K562 (cell line): ENCODE data around the gene KATNAL1. TPM values are rescaled to one million over a fixed set of nuclear protein-coding genes. Genes with fewer than 3 reads are reported as not detected.

Source experiments
- ATAC-seq: fragments of 200-7000 bp; cut with Tn5 transposase; 3 replicates; pipeline ENCODE4 v1.9.1; 2020; ENCODE audit warnings: moderate library complexity
- BruUV-seq: library from RNA; stranded (reverse); fragments of 400-500 nt; replicated peaks from 2 replicates; lab custom pipeline; 2021; lab: Mats Ljungman, UMichigan
- CTCF ChIA-PET: fragments of 300-600 bp; formaldehyde crosslinking; extraction: SDS; loops from one replicate; lab custom pipeline; 2021; ENCODE audit warnings: low intra/inter-chr PET ratio; lab: Yijun Ruan, JAX
- POLR2A ChIA-PET: fragments of 300-600, 350-650 bp; sonication (Branson Sonifier 250); formaldehyde crosslinking; extraction: SDS; loops from one replicate; lab custom pipeline; 2021; ENCODE audit warnings: antibody characterized with exemption, inconsistent platforms; lab: Yijun Ruan, JAX
- DNase-seq, 4 experiments: peaks; one replicate each; pipeline versions ENCODE4 v3.0.0 to v3.0.0-alpha.2; 2011 to 2018; ENCODE audit warnings: low spot score in 3 of 4, mixed read lengths in 3 of 4; ENCODE audit errors: extremely low read depth in 1 of 4
- FAIRE-seq: peaks from 2 replicates; lab custom pipeline; 2011; peaks lifted over from hg19 to GRCh38; lab: Jason Lieb, UNC
- H2AFZ ChIP-seq: 2 replicates; pipeline ENCODE4 v1.6.0; 2011; ENCODE audit warnings: low read depth, low read length, control low read depth, inconsistent platforms
- H3K27ac ChIP-seq: fragments of 200-600 bp; 3 replicates; pipeline ENCODE4 v1.8.0; 2011; ENCODE audit warnings: low read depth, mild to moderate bottlenecking, control low read depth, inconsistent platforms, low read length, moderate library complexity, mixed read lengths; ENCODE audit errors: extremely low read depth
- H3K27me3 ChIP-seq, 2 experiments: fragments of 300-600 bp in 1 of 2; 2 replicates in 1 of 2; 3 replicates in 1 of 2; pipeline versions ENCODE4 v1.6.0 to v1.8.0; 2011; ENCODE audit warnings: inconsistent platforms in 2 of 2, low read length in 2 of 2, mild to moderate bottlenecking in 1 of 2, mixed read lengths in 1 of 2, moderate library complexity in 1 of 2; ENCODE audit not compliant: control insufficient read depth in 2 of 2, insufficient read depth in 2 of 2
- H3K36me3 ChIP-seq: fragments of 300-600 bp; 3 replicates; pipeline ENCODE4 v1.8.0; 2011; ENCODE audit warnings: mild to moderate bottlenecking, low read length, inconsistent platforms; ENCODE audit not compliant: control insufficient read depth, insufficient read depth
- H3K4me1 ChIP-seq, 2 experiments: fragments of 200-600 bp in 1 of 2; replicated peaks in 1 of 2; 2 replicates in 1 of 2; 3 replicates in 1 of 2; pipeline versions ENCODE4 v1.5.1 to v1.8.0; 2011; ENCODE audit warnings: inconsistent platforms in 2 of 2, low read length in 2 of 2, mild to moderate bottlenecking in 1 of 2, mixed read lengths in 1 of 2, moderate library complexity in 1 of 2; ENCODE audit not compliant: control insufficient read depth in 2 of 2, insufficient read depth in 2 of 2
- H3K4me2 ChIP-seq: 2 replicates; pipeline ENCODE4 v1.6.1; 2011; ENCODE audit warnings: low read length, control low read depth, inconsistent platforms, mixed read lengths; ENCODE audit not compliant: insufficient read depth
- H3K4me3 ChIP-seq: fragments of 200-600 bp; sonication (generic), shearing (Covaris generic); 2 replicates; pipeline ENCODE4 v1.5.1; 2016; ENCODE audit warnings: control low read depth, inconsistent platforms
- H3K79me2 ChIP-seq: fragments of 200-600 bp; 3 replicates; pipeline ENCODE4 v1.8.0; 2011; ENCODE audit warnings: low read length, inconsistent platforms; ENCODE audit not compliant: control insufficient read depth, insufficient read depth
- H3K9ac ChIP-seq, 2 experiments: 2 replicates each; pipeline versions ENCODE4 v1.6.0 to v1.6.1; 2011; ENCODE audit warnings: low read depth in 2 of 2, low read length in 2 of 2, control low read depth in 1 of 2, inconsistent platforms in 1 of 2, mild to moderate bottlenecking in 1 of 2, mixed read lengths in 1 of 2; ENCODE audit not compliant: insufficient read depth in 1 of 2
- H3K9me1 ChIP-seq: one replicate; pipeline ENCODE4 v1.6.0; 2011; ENCODE audit warnings: inconsistent platforms, mild to moderate bottlenecking, low read length, moderate library complexity; ENCODE audit not compliant: control insufficient read depth, insufficient read depth
- H3K9me3 ChIP-seq: replicated peaks from 2 replicates; pipeline ENCODE4 v1.5.1; 2011; ENCODE audit warnings: low read depth, low read length, inconsistent platforms; ENCODE audit not compliant: control insufficient read depth, insufficient read depth
- H4K20me1 ChIP-seq: replicated peaks from 2 replicates; pipeline ENCODE4 v1.6.1; 2011; ENCODE audit warnings: low read length, inconsistent platforms, mixed read lengths; ENCODE audit not compliant: control insufficient read depth, insufficient read depth
- BMI1 ChIP-seq: fragments of 150-350 bp; IDR thresholded peaks from 2 replicates; pipeline ENCODE4 v1.6.1; 2014; ENCODE audit warnings: low read length
- CREM ChIP-seq: IDR thresholded peaks from 2 replicates; pipeline ENCODE4 v1.6.1; 2014; ENCODE audit warnings: antibody characterized with exemption, low read depth
- ELF4 ChIP-seq: fragments of 450-650 bp; formaldehyde crosslinking; IDR thresholded peaks from 2 replicates; pipeline ENCODE4 v1.4.0; 2022; ENCODE audit warnings: missing genetic modification characterization
- GTF2A2 ChIP-seq: IDR thresholded peaks from 2 replicates; pipeline ENCODE4 v1.6.1; 2016; ENCODE audit warnings: mild to moderate bottlenecking, missing genetic modification characterization, missing compliant biosample characterization
- GTF2F1 ChIP-seq: IDR thresholded peaks from 2 replicates; pipeline ENCODE4 v1.6.1; 2011; ENCODE audit warnings: low read depth, low read length, improper control_type of control experiment
- PML ChIP-seq: IDR thresholded peaks from 2 replicates; pipeline ENCODE4 v1.6.1; 2012; ENCODE audit warnings: low read length, inconsistent platforms
- RBFOX2 ChIP-seq: fragments of 200-400 bp; formaldehyde crosslinking; IDR thresholded peaks from 2 replicates; pipeline ENCODE4 v1.6.1; 2017; ENCODE audit warnings: low read depth, mild to moderate bottlenecking, low read length, moderate library complexity
- RFX1 ChIP-seq: fragments of 450-650 bp; IDR thresholded peaks from 2 replicates; pipeline ENCODE4 v1.6.1; 2016; ENCODE audit warnings: mild to moderate bottlenecking, moderate library complexity
- TBP ChIP-seq: optimal IDR thresholded peaks from 2 replicates; pipeline ENCODE3; 2011; ENCODE audit warnings: low read depth, low read length, improper control_type of control experiment
- TRIM28 ChIP-seq: fragments of 450-650 bp; IDR thresholded peaks from 2 replicates; pipeline ENCODE4 v1.6.1; 2017
- ZNF134 ChIP-seq: fragments of 250-450 bp; sonication (Bioruptor Pico); conservative IDR thresholded peaks from 2 replicates; pipeline ENCODE4 v1.4.0; 2020
- ZNF695 ChIP-seq: fragments of 450-650 bp; formaldehyde crosslinking; IDR thresholded peaks from 2 replicates; pipeline ENCODE4 v1.4.0; 2020; ENCODE audit warnings: mild to moderate bottlenecking, moderate library complexity
- WGBS: fragments of 100-300 bp; shearing (Covaris generic); methylation state at CpG from one replicate; pipeline ENCODE4 v1.1.6; 2016; ENCODE audit warnings: low coverage, mixed read lengths; ENCODE audit not compliant: insufficient coverage; ENCODE audit errors: missing lambda C conversion rate; 5-methylcytosine and 5-hydroxymethylcytosine counted together
- in situ Hi-C: fragments of 300-500 bp; cut with MboI; formaldehyde crosslinking; loops from 4 replicates; pipeline ENCODE4 v1.15.0; 2018; ENCODE audit warnings: inconsistent platforms, mixed read lengths
- intact Hi-C: fragments of 100-400 bp; cut with micrococcal nuclease; formaldehyde crosslinking; loops from 2 replicates; pipeline ENCODE4 v1.14.2; 2022
- polyA plus RNA-seq, 8 experiments: library from polyadenylated mRNA; depleted of rRNA in 4 of 8; stranded (reverse) in 5 of 8; unstranded in 3 of 8; fragments of >200 nt; fragmentation: Nextera tagmentation in 2 of 8; fragmentation: Illumina TruSeq in 1 of 8; extraction: Ambion mirVana in 2 of 8; extraction: Trizol in 1 of 8; gene quantifications; 2 replicates each; pipeline versions ENCODE4 v1.2.1 to v1.2.3, GENCODE V29; 2011 to 2014; ENCODE audit warnings: inconsistent platforms in 1 of 8, missing spikeins in 1 of 8
- total RNA-seq, 7 experiments: library from RNA; depleted of rRNA in 6 of 7; stranded (reverse); fragments of >200 nt in 6 of 7; fragmentation: Illumina TruSeq in 2 of 7; extraction: Trizol in 2 of 7; gene quantifications; 2 replicates each; pipeline versions ENCODE4 v1.2.1 to v1.2.3, GENCODE V29; 2011 to 2021; ENCODE audit warnings: low replicate concordance in 1 of 7
- TF ChIP-seq, protein P1 (sequence below): IDR thresholded peaks from 3 replicates; pipeline ENCODE4 v1.6.1; 2011; ENCODE audit warnings: borderline replicate concordance, mild to moderate bottlenecking; ENCODE audit not compliant: insufficient read length, insufficient read depth
- TF ChIP-seq, protein P2 (sequence below): IDR thresholded peaks from 2 replicates; pipeline ENCODE4 v1.6.1; 2011; ENCODE audit not compliant: insufficient read length; ENCODE audit errors: extremely low read depth

The KATNAL1 gene
- total and polyA plus RNA-seq, 9 of the 15 experiments (the other 6 are each of a cell fraction or from before 2014, with no cell fraction given), result 2.5 to 8.2 (median 5.5) TPM

DNA sequence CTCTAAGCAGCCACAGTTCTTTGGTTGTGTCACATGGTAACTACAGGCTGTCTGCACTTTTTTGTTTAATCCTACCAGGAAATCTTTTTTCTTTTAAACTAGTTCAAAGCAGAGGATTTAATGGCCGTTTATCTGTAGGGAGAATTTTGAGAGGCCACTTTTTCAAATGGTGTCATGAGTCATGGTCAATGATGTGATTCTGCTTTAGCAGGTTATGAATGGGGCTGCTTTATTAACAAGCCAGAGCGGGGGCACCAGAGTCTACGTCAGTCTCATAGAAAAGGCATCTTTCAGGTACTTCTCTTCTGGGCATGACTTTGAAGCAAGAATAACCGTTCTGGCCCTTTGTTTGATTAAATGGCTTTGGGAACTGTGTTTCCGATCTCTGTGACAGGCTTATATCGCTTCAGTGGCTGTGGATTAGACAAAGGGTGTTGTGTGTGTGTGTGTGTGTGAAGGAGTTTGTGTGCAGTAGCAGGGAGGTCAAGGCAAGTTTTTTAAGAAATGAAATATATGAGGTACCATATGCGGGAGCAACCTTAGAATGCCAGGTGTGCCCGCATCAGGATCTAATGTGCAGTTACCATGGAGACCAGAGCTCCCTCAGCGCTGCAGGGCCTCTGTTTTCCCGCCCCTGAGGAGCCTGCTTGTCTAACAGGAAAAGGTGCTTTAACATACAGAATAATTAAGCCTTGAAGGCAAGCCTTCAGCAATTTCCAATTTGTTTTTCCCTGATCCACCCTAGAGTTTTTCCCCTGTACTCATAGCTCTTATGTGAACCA is 120.5 kb downstream of the KATNAL1 start:
- Histone ChIP-seq H3K9me3 (no peaks in the 10 kb centered on the region), H4K20me1 (no peaks in the 10 kb centered on the region), H3K4me2 (no peak overlapping the region), H3K9me1 (no peaks in the 10 kb centered on the region), H3K9ac (no peak overlapping the region), H3K36me3 (no peaks in the 10 kb centered on the region), H3K27me3 (no peaks in the 10 kb centered on the region), H3K79me2 (no peaks in the 10 kb centered on the region), H3K27ac (no peak overlapping the region), H3K4me3 (no peak overlapping the region), H2AFZ (no peak overlapping the region), H3K4me1 (no peaks in the 10 kb centered on the region)
- in situ Hi-C loops (no loop called here), intact Hi-C loops (no loop called here)
- CTCF ChIA-PET, result no interaction called here
- DNase-seq, result no peak
- BruUV-seq, result no TSS peak
- no peak for ATAC-seq
- TF ChIP-seq RFX1 (peak; percentile 19; the same call in 1 of the 2 replicates), ELF4 (CRISPR knock-in tag) (no peak)
- POLR2A ChIA-PET, result interaction anchor here (0.7 kb wide), 1 partner anchor 20 kb away, joined by 3 read pairs; no protein-coding TSS in a partner anchor
- FAIRE-seq, result no peak
- 11% methylated on average over 9 of the region's 10 CpGs for WGBS

DNA sequence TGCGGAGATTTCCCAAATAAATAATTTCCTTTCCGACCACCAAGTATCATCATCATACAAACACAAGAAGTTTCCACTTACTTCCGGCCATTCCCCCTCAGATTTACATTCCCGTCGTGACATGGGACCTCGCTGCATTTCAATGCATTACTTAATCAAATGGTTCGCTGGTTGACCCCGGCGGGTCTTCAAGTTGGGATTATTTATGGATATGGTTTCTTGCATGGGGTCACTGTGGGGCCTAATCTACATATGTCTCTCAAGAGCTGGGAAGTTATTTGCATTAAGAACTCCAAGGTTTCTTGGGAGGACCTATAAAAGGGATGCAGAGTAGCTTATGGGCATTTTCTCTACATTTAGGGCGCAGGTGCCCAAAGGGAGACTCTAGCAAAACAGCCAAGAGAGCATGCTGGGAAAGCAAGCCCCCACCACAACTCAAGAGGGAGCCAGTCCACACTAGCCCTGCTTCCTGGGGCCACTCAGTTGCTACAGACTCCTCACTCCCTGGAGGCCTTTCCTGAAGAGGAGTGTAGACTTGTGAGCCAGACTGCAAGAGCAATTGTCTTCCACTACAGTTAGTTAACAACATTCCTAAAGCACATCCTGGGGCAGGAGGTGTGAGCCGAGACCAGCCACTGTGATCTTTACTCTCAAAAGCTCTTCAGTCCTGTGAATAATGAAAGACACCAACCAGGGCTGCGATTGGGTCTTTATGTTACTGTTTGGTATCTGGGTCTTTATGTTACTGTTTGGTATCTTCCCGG is 125.3 kb downstream of the KATNAL1 start:
- Histone ChIP-seq H3K4me3 (no peak overlapping the region), H3K27ac (no peak overlapping the region), H3K9ac (no peak overlapping the region), H4K20me1 (no peaks in the 10 kb centered on the region; the same call in 1 of the 2 replicates), H3K9me1 (no peaks in the 10 kb centered on the region), H3K4me2 (no peak overlapping the region), H3K79me2 (no peaks in the 10 kb centered on the region), H3K9me3 (no peaks in the 10 kb centered on the region), H3K36me3 (no peaks in the 10 kb centered on the region), H3K27me3 (no peaks in the 10 kb centered on the region), H2AFZ (no peak overlapping the region; the same call in 1 of the 2 replicates), H3K4me1 (no peaks in the 10 kb centered on the region)
- FAIRE-seq (no peak), ATAC-seq (peak; percentile 72), DNase-seq (peak in 2 of 4 experiments; percentile 6 to 18)
- in situ Hi-C loops (no loop called here), intact Hi-C loops (loop anchor here (2.0 kb wide), 1 partner anchor 153 kb away; no protein-coding TSS in a partner anchor)
- 24% methylated on average over 13 of the region's 13 CpGs for WGBS
- no TSS peak for BruUV-seq
- ChIA-PET CTCF (interaction anchor here (0.5 kb wide), 1 partner anchor 57 kb away, joined by 6 read pairs; no protein-coding TSS in a partner anchor), POLR2A (no interaction called here)
- TF ChIP-seq RBFOX2 (peak; percentile 42), TBP (peak; percentile 93), CREM (no peak), TRIM28 (no peak), ZNF134 (CRISPR knock-in tag) (no peak), BMI1 (no peak), PML (peak; percentile 87), ZNF695 (CRISPR knock-in tag) (no peak), GTF2F1 (0 out of 2 replicates have a peak, but pooled peaks have one; percentile 33), GTF2A2 (tag) (no peak)
- TF ChIP-seq, protein P1, sequence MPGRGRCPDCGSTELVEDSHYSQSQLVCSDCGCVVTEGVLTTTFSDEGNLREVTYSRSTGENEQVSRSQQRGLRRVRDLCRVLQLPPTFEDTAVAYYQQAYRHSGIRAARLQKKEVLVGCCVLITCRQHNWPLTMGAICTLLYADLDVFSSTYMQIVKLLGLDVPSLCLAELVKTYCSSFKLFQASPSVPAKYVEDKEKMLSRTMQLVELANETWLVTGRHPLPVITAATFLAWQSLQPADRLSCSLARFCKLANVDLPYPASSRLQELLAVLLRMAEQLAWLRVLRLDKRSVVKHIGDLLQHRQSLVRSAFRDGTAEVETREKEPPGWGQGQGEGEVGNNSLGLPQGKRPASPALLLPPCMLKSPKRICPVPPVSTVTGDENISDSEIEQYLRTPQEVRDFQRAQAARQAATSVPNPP, result no peak
- TF ChIP-seq, protein P2, sequence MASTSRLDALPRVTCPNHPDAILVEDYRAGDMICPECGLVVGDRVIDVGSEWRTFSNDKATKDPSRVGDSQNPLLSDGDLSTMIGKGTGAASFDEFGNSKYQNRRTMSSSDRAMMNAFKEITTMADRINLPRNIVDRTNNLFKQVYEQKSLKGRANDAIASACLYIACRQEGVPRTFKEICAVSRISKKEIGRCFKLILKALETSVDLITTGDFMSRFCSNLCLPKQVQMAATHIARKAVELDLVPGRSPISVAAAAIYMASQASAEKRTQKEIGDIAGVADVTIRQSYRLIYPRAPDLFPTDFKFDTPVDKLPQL, result peak; percentile 51
